ENCODE results near the gene SEM1. TPM values are rescaled to one million over a fixed set of nuclear protein-coding genes. Genes with fewer than 3 reads are reported as not detected.
A peak's percentile ranks its signal among the peaks of the same experiment; 100 is the strongest.
"Not testable (repeated sequence)": the region's sequence is repeated elsewhere in the genome, so short reads cannot be mapped to it uniquely, and the experiment has no call there.

SEM1 gene
- total RNA-seq, 1 donor from 2014 or later: 34.6 TPM

- TF ChIP-seq CTCF (IDR thresholded peaks at IDR 0.05; ENCODE audit: partially characterized antibody, unreplicated experiment): no peak
- Mint-ChIP-seq H3K27me3 (ENCODE audit: unreplicated experiment) (no peaks in the 10 kb centered on the region), H3K27ac (ENCODE audit: unreplicated experiment) (no peak overlapping the region), H3K9me3 (ENCODE audit: unreplicated experiment) (peaks cover 7% of the 10 kb centered on the region), H3K36me3 (ENCODE audit: unreplicated experiment) (peaks cover 8% of the 10 kb centered on the region), H3K4me3 (ENCODE audit: unreplicated experiment) (peak overlapping the region; percentile 97), H3K4me1 (ENCODE audit: low read depth, unreplicated experiment) (peaks cover 2% of the 10 kb centered on the region)
- DNase-seq: no peak
These were observed 1.5 kb downstream of the SEM1 start for GRCh38 chr7:96707901-96708774.

- Mint-ChIP-seq H3K27me3 (ENCODE audit: unreplicated experiment) (no peaks in the 10 kb centered on the region), H3K4me3 (ENCODE audit: unreplicated experiment) (no peak overlapping the region), H3K27ac (ENCODE audit: unreplicated experiment) (no peak overlapping the region), H3K9me3 (ENCODE audit: unreplicated experiment) (peaks cover 1% of the 10 kb centered on the region), H3K4me1 (ENCODE audit: low read depth, unreplicated experiment) (no peaks in the 10 kb centered on the region), H3K36me3 (ENCODE audit: unreplicated experiment) (no peaks in the 10 kb centered on the region)
- no peak for DNase-seq
- TF ChIP-seq CTCF (IDR thresholded peaks at IDR 0.05; ENCODE audit: partially characterized antibody, unreplicated experiment): no peak
These were observed 8.4 kb downstream of the SEM1 start for GRCh38 chr7:96701258-96701657.

GRCh38 chr7:96700516-96700915, 9.1 kb downstream of the SEM1 start:
- Mint-ChIP-seq H3K36me3 (ENCODE audit: unreplicated experiment) (no peaks in the 10 kb centered on the region), H3K27ac (ENCODE audit: unreplicated experiment) (no peak overlapping the region), H3K9me3 (ENCODE audit: unreplicated experiment) (peaks cover 1% of the 10 kb centered on the region), H3K27me3 (ENCODE audit: unreplicated experiment) (no peaks in the 10 kb centered on the region), H3K4me3 (ENCODE audit: unreplicated experiment) (no peak overlapping the region), H3K4me1 (ENCODE audit: low read depth, unreplicated experiment) (no peaks in the 10 kb centered on the region)
- DNase-seq: no peak
- no peak for TF ChIP-seq CTCF (IDR thresholded peaks at IDR 0.05; ENCODE audit: partially characterized antibody, unreplicated experiment)

GRCh38 chr7:96699219-96699871, 10.3 kb downstream of the SEM1 start:
- H3K27ac Mint-ChIP-seq (ENCODE audit: unreplicated experiment): no peak overlapping the region

GRCh38 chr7:96698449-96698848, 11.2 kb downstream of the SEM1 start:
- H3K27ac Mint-ChIP-seq (ENCODE audit: unreplicated experiment); H3K27me3 Mint-ChIP-seq (ENCODE audit: unreplicated experiment); H3K9me3 Mint-ChIP-seq (ENCODE audit: unreplicated experiment); DNase-seq; H3K4me3 Mint-ChIP-seq (ENCODE audit: unreplicated experiment); H3K36me3 Mint-ChIP-seq (ENCODE audit: unreplicated experiment); H3K4me1 Mint-ChIP-seq (ENCODE audit: low read depth, unreplicated experiment): not testable (repeated sequence)

More at GRCh38 chr7:96699219-96699871, 10.3 kb downstream of the SEM1 start:
- no peaks in the 10 kb centered on the region for H3K27me3 Mint-ChIP-seq (ENCODE audit: unreplicated experiment)
- peaks cover 1% of the 10 kb centered on the region for H3K9me3 Mint-ChIP-seq (ENCODE audit: unreplicated experiment)
- no peak overlapping the region for H3K4me3 Mint-ChIP-seq (ENCODE audit: unreplicated experiment)
- H3K36me3 Mint-ChIP-seq (ENCODE audit: unreplicated experiment): no peaks in the 10 kb centered on the region
- H3K4me1 Mint-ChIP-seq (ENCODE audit: low read depth, unreplicated experiment): no peaks in the 10 kb centered on the region
- no peak for TF ChIP-seq CTCF (IDR thresholded peaks at IDR 0.05; ENCODE audit: partially characterized antibody, unreplicated experiment)
- DNase-seq: no peak
